Measurements from ENCODE around the gene TMEM242. TPM values are rescaled to one million over a fixed set of nuclear protein-coding genes. Genes with fewer than 3 reads are reported as not detected.

Gene TMEM242
- total and polyA plus RNA-seq, 2 donors (not counting 3 experiments of a cell fraction or from before 2014, with no cell fraction given) = 5.3 to 15.5 TPM

GRCh38 chr6:157302736-157303135 is 20.6 kb downstream of the TMEM242 start:
- dilution Hi-C loops (cut with MboI; ENCODE audit: extremely low pct_ligation_motif_present, low sequenced_read_pairs) = no loop called here
- FAIRE-seq = no peak
- H3K4me2 ChIP-seq (ENCODE audit: insufficient read depth, low read length) = no peak overlapping the region

More at GRCh38 chr6:157302736-157303135, 20.6 kb downstream of the TMEM242 start:
- CTCF ChIA-PET = interaction anchor here (1.0 to 4.2 kb wide), 3 partner anchors 14 to 25 kb away, joined by 3 to 13 read pairs (median 4); no protein-coding TSS in a partner anchor
- no peak overlapping the region for H2AFZ ChIP-seq (ENCODE audit: low read depth, low read length)
- H3K4me1 ChIP-seq (ENCODE audit: control insufficient read depth, extremely low read depth, insufficient read depth, low read length) = peaks cover 29% of the 10 kb centered on the region
- no peak for DNase-seq (ENCODE audit: low read depth, low spot score)
- no peak overlapping the region for H3K9ac ChIP-seq (replicated peaks; ENCODE audit: extremely low read depth, insufficient read depth, low read length)
- H3K4me3 ChIP-seq (replicated peaks in 1 of 3; ENCODE audit: insufficient read depth in 1 of 3, low read depth in 1 of 3, low read length in 3 of 3) = no peak overlapping the region
- no peak overlapping the region for H3K27ac ChIP-seq (ENCODE audit: insufficient read depth, low read depth, low read length)
- H3K9me1 ChIP-seq (replicated peaks; ENCODE audit: control insufficient read depth, extremely low read depth, insufficient read depth, low read length) = no peaks in the 10 kb centered on the region
- POLR2A ChIA-PET = no interaction called here
- H4K20me1 ChIP-seq (replicated peaks; ENCODE audit: control insufficient read depth, extremely low read depth, insufficient read depth, low read length) = no peaks in the 10 kb centered on the region
- H3K9me3 ChIP-seq (replicated peaks; ENCODE audit: control insufficient read depth, insufficient read depth, low read length) = no peaks in the 10 kb centered on the region
- H3K27me3 ChIP-seq (ENCODE audit: control insufficient read depth in 2 of 2, insufficient read depth in 2 of 2, low read length in 2 of 2) = no peaks in the 10 kb centered on the region
- no peaks in the 10 kb centered on the region for H3K36me3 ChIP-seq (ENCODE audit: control insufficient read depth in 2 of 2, extremely low read depth in 1 of 2, insufficient read depth in 2 of 2, low read length in 2 of 2)
- TF ChIP-seq FOS (IDR thresholded peaks at IDR 0.05; ENCODE audit: borderline replicate concordance, insufficient read depth, low read length) = no peak
- TF ChIP-seq CTCF (IDR thresholded peaks at IDR 0.05; ENCODE audit: extremely low read depth in 1 of 2, insufficient read depth in 1 of 2, low read depth in 1 of 2, low read length in 2 of 2) = no peak
- TF ChIP-seq MAX (IDR thresholded peaks at IDR 0.05; ENCODE audit: insufficient read depth, insufficient read length) = no peak
- no peak for TF ChIP-seq EZH2 (IDR thresholded peaks at IDR 0.05; ENCODE audit: borderline replicate concordance, low read depth, low read length, severe bottlenecking)
- no peak for TF ChIP-seq POLR2AphosphoS5 (IDR thresholded peaks at IDR 0.05; ENCODE audit: insufficient read depth, low read depth, low read length)
- TF ChIP-seq GATA2 (IDR thresholded peaks at IDR 0.05; ENCODE audit: insufficient read depth, insufficient read length, low read depth, low read length) = no peak
- TF ChIP-seq POLR2A (IDR thresholded peaks at IDR 0.05; ENCODE audit: low read depth, low read length) = no peak
- no peak for TF ChIP-seq MYC (IDR thresholded peaks at IDR 0.05; ENCODE audit: low read depth, low read length)
- no peak for TF ChIP-seq JUN (IDR thresholded peaks at IDR 0.05; ENCODE audit: borderline replicate concordance, insufficient read depth, insufficient read length, low read depth)
- no TSS peak for BruUV-seq (replicated peaks)
- H3K79me2 ChIP-seq (ENCODE audit: control insufficient read depth, insufficient read depth, low read length) = peaks cover 1% of the 10 kb centered on the region
- intact Hi-C loops (cut with micrococcal nuclease) = no loop called here

Measured in endothelial cell of umbilical vein (primary cell).